ENCODE data around the gene GRIA4.
"Not testable (repeated sequence)": the region's sequence is repeated elsewhere in the genome, so short reads cannot be mapped to it uniquely, and the experiment has no call there.

The GRIA4 gene

DNA sequence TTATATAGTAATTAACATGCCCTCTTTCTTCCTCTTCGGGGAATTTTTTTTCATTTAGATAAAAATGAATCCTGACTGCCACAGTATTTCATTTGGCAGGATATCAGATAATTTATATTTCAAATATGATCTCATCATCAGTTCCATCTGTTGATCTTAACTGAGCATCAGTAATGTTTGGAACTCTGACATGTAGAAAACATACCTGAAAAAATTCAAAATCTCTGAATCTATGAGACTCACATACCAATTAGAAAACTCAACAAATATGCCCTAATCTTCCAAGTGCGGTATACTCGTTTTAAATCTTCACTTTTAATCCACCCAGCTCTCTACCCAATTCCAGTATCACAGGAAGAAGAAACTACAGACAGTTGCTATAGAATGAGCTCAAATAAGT lies 250.2 kb downstream of the GRIA4 start:
- DNase-seq (ENCODE audit: low read depth in 3 of 3), result no peak

- DNase-seq (ENCODE audit: low read depth in 3 of 3), result no peak
Measured at GRCh38 chr11:105861225-105861624, 251.4 kb downstream of the GRIA4 start.

DNA sequence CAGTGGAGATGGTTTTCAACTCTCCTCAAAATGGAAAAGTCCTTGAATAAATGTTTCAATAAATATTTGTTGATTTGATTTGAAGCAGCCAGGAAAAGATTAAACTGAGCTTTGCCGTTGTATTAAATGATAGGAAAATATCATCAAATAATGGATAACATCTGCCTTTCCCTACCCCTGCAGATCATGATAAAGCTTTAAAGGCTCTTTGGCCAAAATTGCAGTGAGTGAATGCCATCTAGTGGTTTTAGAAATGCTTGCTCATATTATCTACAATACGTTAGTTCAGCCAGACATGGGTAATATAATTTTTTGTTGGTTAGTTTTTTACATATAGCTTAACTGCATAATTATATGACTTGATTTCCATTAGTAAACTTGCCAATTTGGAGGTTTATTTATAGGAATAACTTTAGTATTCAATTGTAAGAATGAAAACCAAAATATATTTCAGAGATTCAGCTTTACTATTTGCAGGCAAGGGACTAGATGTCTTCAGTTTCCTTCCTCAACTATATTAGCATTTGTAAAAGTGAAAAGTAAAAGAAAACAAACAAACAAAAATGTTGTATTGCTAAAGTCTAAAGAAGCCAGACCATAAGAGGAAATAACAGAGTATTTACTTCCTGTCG lies 253.0 kb downstream of the GRIA4 start:
- DNase-seq (ENCODE audit: low read depth in 3 of 3), result no peak

- DNase-seq (ENCODE audit: low read depth in 3 of 3), result no peak
Measured at GRCh38 chr11:105863523-105863922, 253.7 kb downstream of the GRIA4 start.

GRCh38 chr11:105867742-105868141 lies 257.9 kb downstream of the GRIA4 start:
- DNase-seq (ENCODE audit: low read depth in 3 of 3), result no peak

GRCh38 chr11:105868762-105869285 lies 259.0 kb downstream of the GRIA4 start:
- DNase-seq (ENCODE audit: low read depth in 3 of 3), result no peak

DNA sequence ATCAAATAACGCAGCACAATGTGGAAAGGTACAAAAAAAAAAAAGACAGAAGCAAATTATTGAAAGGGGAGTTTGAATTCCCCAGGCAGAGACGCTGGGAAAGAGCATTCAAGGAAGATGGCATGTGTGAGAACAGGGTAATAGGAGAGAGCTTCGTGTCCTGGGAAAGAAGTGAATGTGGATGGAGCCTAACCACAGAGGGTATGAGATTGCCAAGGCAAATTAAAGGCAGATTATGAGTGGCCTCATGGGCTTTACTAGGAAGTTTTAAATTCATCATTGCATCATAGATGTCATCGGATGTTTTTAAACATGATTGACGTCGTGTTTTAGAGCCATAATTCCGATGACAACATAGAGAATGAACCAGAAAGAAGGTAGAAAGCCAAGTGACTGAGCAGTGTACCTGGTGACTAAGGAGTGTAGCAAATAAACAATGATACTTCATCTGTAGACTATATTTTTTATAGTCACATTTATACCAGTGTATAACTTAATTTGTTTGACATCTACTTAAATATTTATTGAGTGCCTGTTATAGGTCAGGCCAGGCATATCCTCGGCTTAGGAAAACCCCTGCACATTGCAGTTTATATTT lies 260.7 kb downstream of the GRIA4 start:
- DNase-seq (ENCODE audit: low read depth in 3 of 3), result no peak

DNA sequence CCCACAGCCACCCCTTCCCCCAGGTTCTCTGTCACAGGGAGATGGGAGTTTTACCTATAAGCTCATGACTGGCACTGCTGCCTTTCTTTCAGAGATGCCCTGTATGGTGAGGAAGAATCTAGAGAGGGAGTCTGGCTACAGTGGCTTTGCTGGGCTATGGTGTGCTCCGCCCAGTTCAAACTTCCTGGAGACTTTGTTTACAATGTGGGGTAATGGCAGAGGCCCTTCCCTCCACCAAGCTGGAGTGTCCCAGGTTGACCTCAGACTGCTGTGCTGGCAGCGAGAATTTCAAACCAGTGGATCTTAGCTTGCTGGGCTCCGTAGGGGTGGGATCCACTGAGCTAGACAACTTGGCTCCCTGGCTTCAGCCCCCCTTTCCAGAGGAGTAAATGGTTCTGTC lies 268.6 kb downstream of the GRIA4 start:
- no peak for DNase-seq (ENCODE audit: low read depth in 3 of 3)

- not testable (repeated sequence) for DNase-seq (ENCODE audit: low read depth in 3 of 3)
Measured at GRCh38 chr11:105878927-105879326, 269.1 kb downstream of the GRIA4 start.

DNA sequence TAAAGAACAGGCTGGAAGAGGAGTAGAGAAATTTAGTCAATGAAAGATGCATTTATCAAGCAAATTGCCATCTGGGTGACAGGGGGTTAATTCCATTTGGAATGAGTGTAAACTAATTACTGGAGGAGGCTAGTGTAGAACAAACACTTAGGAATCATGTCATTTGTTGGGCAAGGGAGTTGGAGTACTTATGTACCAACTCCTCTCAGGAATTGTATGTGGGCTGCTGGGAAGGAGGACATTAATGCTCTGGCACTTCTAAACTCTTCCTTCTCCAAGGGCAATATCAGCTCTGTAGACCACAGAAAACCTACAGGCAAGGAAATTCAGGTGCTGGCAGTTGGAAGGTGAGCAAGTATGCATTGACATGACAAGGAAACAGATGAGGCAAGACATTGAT lies 271.2 kb downstream of the GRIA4 start:
- no peak for DNase-seq (ENCODE audit: low read depth in 3 of 3)

GRCh38 chr11:105884436-105884835 lies 274.6 kb downstream of the GRIA4 start:
- no peak for DNase-seq (ENCODE audit: low read depth in 3 of 3)

- DNase-seq (ENCODE audit: low read depth in 3 of 3), result no peak
Measured at GRCh38 chr11:105891685-105892084, 281.8 kb downstream of the GRIA4 start.

DNA sequence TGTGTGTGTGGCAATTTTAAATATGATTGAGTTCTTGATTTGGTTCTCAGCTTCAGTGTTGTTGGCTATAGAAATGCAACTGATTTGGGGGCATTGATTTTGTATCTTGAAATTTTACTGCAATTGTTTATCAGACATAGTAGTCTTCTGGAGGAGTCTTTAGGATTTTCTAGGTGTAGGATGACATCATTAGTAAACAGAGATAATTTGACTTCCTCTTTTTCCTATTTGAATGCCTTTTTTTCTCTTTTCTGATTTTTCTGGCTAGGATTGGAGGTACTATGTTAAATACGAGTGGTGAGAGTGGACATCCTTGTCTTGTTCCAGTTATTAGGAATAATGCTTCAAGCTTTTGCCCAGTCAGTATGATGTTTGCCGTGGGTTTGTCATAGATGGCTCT lies 287.3 kb downstream of the GRIA4 start:
- no peak for DNase-seq (ENCODE audit: low read depth in 3 of 3)

GRCh38 chr11:105899772-105900171 lies 289.9 kb downstream of the GRIA4 start:
- DNase-seq (ENCODE audit: low read depth in 3 of 3), result no peak

GRCh38 chr11:105900515-105901035 lies 290.7 kb downstream of the GRIA4 start:
- no peak for DNase-seq (ENCODE audit: low read depth in 3 of 3)

GRCh38 chr11:105903113-105903512 lies 293.2 kb downstream of the GRIA4 start:
- DNase-seq (ENCODE audit: low read depth in 3 of 3), result no peak

- no peak for DNase-seq (ENCODE audit: low read depth in 3 of 3)
Measured at GRCh38 chr11:105906517-105906916, 296.6 kb downstream of the GRIA4 start.

- no peak for DNase-seq (ENCODE audit: low read depth in 3 of 3)
Measured at GRCh38 chr11:105907319-105907718, 297.4 kb downstream of the GRIA4 start.

- DNase-seq (ENCODE audit: low read depth in 3 of 3), result no peak
Measured at GRCh38 chr11:105910095-105910715, 300.3 kb downstream of the GRIA4 start.

DNA sequence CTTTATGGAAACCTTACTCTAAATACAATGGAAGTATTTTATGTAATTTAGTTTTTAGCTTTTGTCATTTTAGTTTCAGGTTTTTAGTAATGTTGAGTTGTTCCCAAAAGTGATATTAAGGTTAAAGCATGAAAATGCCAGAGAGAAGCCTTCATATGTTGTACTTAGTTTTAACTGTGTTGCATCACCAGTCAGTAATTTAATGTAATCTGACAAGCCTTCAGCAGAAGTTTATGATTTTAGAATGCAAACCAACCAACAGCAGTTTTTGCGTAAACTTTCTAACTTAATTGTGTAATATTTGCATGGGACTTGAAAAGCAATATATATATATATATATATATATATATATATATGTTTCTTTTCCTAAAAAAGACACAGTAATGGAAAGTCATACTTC lies 301.6 kb downstream of the GRIA4 start:
- no peak for DNase-seq (ENCODE audit: low read depth in 3 of 3)

GRCh38 chr11:105912666-105913065 lies 302.8 kb downstream of the GRIA4 start:
- DNase-seq (ENCODE audit: low read depth in 3 of 3), result no peak

DNA sequence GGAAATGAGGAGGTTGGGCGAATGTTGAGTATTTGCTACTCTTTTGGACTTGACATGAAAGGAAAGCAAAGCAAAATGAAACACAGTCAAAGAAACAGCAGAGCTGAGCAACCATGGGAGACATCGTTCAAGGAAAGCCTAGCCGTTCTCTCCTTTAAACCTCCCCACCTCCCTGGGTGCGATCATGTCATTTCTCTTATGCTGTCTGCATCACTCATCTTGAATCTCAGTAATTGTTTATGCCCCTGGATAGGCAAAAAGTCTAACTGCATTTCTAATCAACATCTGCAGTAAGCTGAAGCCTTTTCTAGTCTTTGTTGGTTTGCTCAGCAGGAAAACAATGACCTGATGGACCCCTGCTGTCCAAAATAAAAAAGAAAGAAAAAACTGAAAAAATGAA lies 305.1 kb downstream of the GRIA4 start:
- DNase-seq (ENCODE audit: low read depth in 3 of 3), result no peak

- DNase-seq (ENCODE audit: low read depth in 3 of 3), result no peak
Measured at GRCh38 chr11:105918039-105918438, 308.2 kb downstream of the GRIA4 start.
